ENCODE results near the gene MYL2. TPM values are rescaled to one million over a fixed set of nuclear protein-coding genes. Genes with fewer than 3 reads are reported as not detected.
"Not testable (repeated sequence)": the region's sequence is repeated elsewhere in the genome, so short reads cannot be mapped to it uniquely, and the experiment has no call there.

Gene MYL2
- total RNA-seq, 2 donors from 2014 or later, result 2.4 TPM; not detected in 1

- TF ChIP-seq CTCF (IDR thresholded peaks at IDR 0.05), result no peak
- Histone ChIP-seq H3K9ac (ENCODE audit: low read depth in 2 of 2, low read length in 2 of 2) (no peak overlapping the region), H3K36me3 (no peaks in the 10 kb centered on the region), H3K27ac (no peak overlapping the region), H3K27me3 (no peaks in the 10 kb centered on the region), H3K4me1 (no peaks in the 10 kb centered on the region), H3K4me3 (no peak overlapping the region), H3K9me3 (no peaks in the 10 kb centered on the region)
- no peak for DNase-seq
- intact Hi-C loops (cut with DNase I), result no loop called here
Measured at GRCh38 chr12:110957159-110957558, 36.8 kb upstream of the MYL2 start.

- DNase-seq; intact Hi-C loops (cut with DNase I): not testable (repeated sequence)
Measured at GRCh38 chr12:110950867-110951266, 30.5 kb upstream of the MYL2 start.

GRCh38 chr12:110950466-110950865 lies 30.1 kb upstream of the MYL2 start:
- H3K4me1 ChIP-seq; H3K36me3 ChIP-seq; H3K4me3 ChIP-seq; H3K9ac ChIP-seq (ENCODE audit: low read depth in 2 of 2, low read length in 2 of 2); intact Hi-C loops (cut with DNase I); H3K27me3 ChIP-seq; H3K9me3 ChIP-seq; H3K27ac ChIP-seq; DNase-seq: not testable (repeated sequence)

More at GRCh38 chr12:110950867-110951266, 30.5 kb upstream of the MYL2 start:
- not testable (repeated sequence) for H3K27ac ChIP-seq; H3K27me3 ChIP-seq; H3K36me3 ChIP-seq; H3K9ac ChIP-seq (ENCODE audit: low read depth in 2 of 2, low read length in 2 of 2); H3K9me3 ChIP-seq; H3K4me1 ChIP-seq; H3K4me3 ChIP-seq

GRCh38 chr12:110948041-110948440 lies 27.7 kb upstream of the MYL2 start:
- Histone ChIP-seq H3K4me1 (no peaks in the 10 kb centered on the region), H3K9ac (ENCODE audit: low read depth in 2 of 2, low read length in 2 of 2) (no peak overlapping the region), H3K36me3 (no peaks in the 10 kb centered on the region), H3K27ac (no peak overlapping the region), H3K9me3 (no peaks in the 10 kb centered on the region), H3K4me3 (no peak overlapping the region), H3K27me3 (no peaks in the 10 kb centered on the region)
- no peak for TF ChIP-seq CTCF (IDR thresholded peaks at IDR 0.05)
- no peak for DNase-seq
- intact Hi-C loops (cut with DNase I), result no loop called here

GRCh38 chr12:110943373-110943772 lies 23.0 kb upstream of the MYL2 start:
- no peak for TF ChIP-seq CTCF (IDR thresholded peaks at IDR 0.05)
- no peak for DNase-seq
- Histone ChIP-seq H3K4me1 (no peaks in the 10 kb centered on the region), H3K9ac (ENCODE audit: low read depth in 2 of 2, low read length in 2 of 2) (no peak overlapping the region), H3K36me3 (no peaks in the 10 kb centered on the region), H3K27ac (no peak overlapping the region), H3K27me3 (no peaks in the 10 kb centered on the region), H3K9me3 (no peaks in the 10 kb centered on the region), H3K4me3 (no peak overlapping the region)
- intact Hi-C loops (cut with DNase I), result no loop called here

- Histone ChIP-seq H3K4me1 (no peaks in the 10 kb centered on the region), H3K36me3 (no peaks in the 10 kb centered on the region), H3K9ac (ENCODE audit: low read depth in 2 of 2, low read length in 2 of 2) (no peak overlapping the region), H3K27ac (no peak overlapping the region), H3K9me3 (no peaks in the 10 kb centered on the region), H3K27me3 (no peaks in the 10 kb centered on the region), H3K4me3 (no peak overlapping the region)
- no peak for DNase-seq
- intact Hi-C loops (cut with DNase I), result no loop called here
- TF ChIP-seq CTCF (IDR thresholded peaks at IDR 0.05), result no peak
Measured at GRCh38 chr12:110941391-110941790, 21.0 kb upstream of the MYL2 start.

- TF ChIP-seq CTCF (IDR thresholded peaks at IDR 0.05), result no peak
Measured at GRCh38 chr12:110940933-110941332, 20.6 kb upstream of the MYL2 start.

More at GRCh38 chr12:110940933-110941332, 20.6 kb upstream of the MYL2 start:
- Histone ChIP-seq H3K9ac (ENCODE audit: low read depth in 2 of 2, low read length in 2 of 2) (no peak overlapping the region), H3K4me3 (no peak overlapping the region), H3K27ac (no peak overlapping the region), H3K9me3 (no peaks in the 10 kb centered on the region), H3K27me3 (no peaks in the 10 kb centered on the region), H3K36me3 (no peaks in the 10 kb centered on the region), H3K4me1 (no peaks in the 10 kb centered on the region)
- intact Hi-C loops (cut with DNase I), result no loop called here
- no peak for DNase-seq

Measured in colonic mucosa (tissue), 4 donors.